CD14-positive monocyte (primary cell): Measurements from ENCODE around the gene PNMA6F. TPM values are rescaled to one million over a fixed set of nuclear protein-coding genes. Genes with fewer than 3 reads are reported as not detected.
"Not testable (repeated sequence)": the region's sequence is repeated elsewhere in the genome, so short reads cannot be mapped to it uniquely, and the experiment has no call there.

ENCODE experiments used
- DNase-seq, 3 donors: peaks; one replicate each; pipeline ENCODE4 v3.0.0-alpha.2; 2011 to 2022
- H2AFZ ChIP-seq: 2 replicates; pipeline ENCODE4 v1.6.0; 2012; ENCODE audit warnings: mild to moderate bottlenecking, low read depth, low read length, inconsistent platforms; ENCODE audit not compliant: insufficient read depth, poor library complexity, severe bottlenecking
- H3K27ac ChIP-seq, 2 donors: 1 replicate in 1 of 2; 2 replicates in 1 of 2; pipeline ENCODE4 v1.5.1; 2012 to 2013; ENCODE audit warnings: low read length in 2 of 2, control low read depth in 1 of 2, inconsistent platforms in 1 of 2, low read depth in 1 of 2, mild to moderate bottlenecking in 1 of 2
- H3K27me3 ChIP-seq, 2 donors: one replicate each; pipeline versions ENCODE4 v1.6.0 to v1.6.1; 2011 to 2013; ENCODE audit warnings: low read length in 2 of 2; ENCODE audit not compliant: control insufficient read depth in 2 of 2, insufficient read depth in 2 of 2
- H3K36me3 ChIP-seq, 2 donors: replicated peaks in 1 of 2; 1 replicate in 1 of 2; 2 replicates in 1 of 2; pipeline versions ENCODE4 v1.5.1 to v1.6.1; 2012 to 2013; ENCODE audit warnings: low read length in 2 of 2, control low read depth in 1 of 2, inconsistent platforms in 1 of 2, mild to moderate bottlenecking in 1 of 2; ENCODE audit not compliant: insufficient read depth in 2 of 2, control insufficient read depth in 1 of 2
- H3K4me1 ChIP-seq, 2 donors: 1 replicate in 1 of 2; 2 replicates in 1 of 2; pipeline versions ENCODE4 v1.5.1 to v1.6.1; 2012 to 2013; ENCODE audit warnings: low read length in 2 of 2, control low read depth in 1 of 2, inconsistent platforms in 1 of 2, mild to moderate bottlenecking in 1 of 2, moderate library complexity in 1 of 2; ENCODE audit not compliant: insufficient read depth in 2 of 2, control insufficient read depth in 1 of 2
- H3K4me2 ChIP-seq: replicated peaks from 2 replicates; pipeline ENCODE3; 2012; ENCODE audit warnings: low read length, moderate library complexity, mild to moderate bottlenecking; ENCODE audit not compliant: poor library complexity, severe bottlenecking; ENCODE audit errors: extremely low read depth
- H3K4me3 ChIP-seq, 3 experiments: fragments of 200-600 bp in 1 of 3; sonication (generic) in 1 of 3; replicated peaks in 1 of 3; 1 replicate in 2 of 3; 2 replicates in 1 of 3; pipeline ENCODE4 v1.5.1; 2011 to 2013; ENCODE audit warnings: low read length in 3 of 3, mild to moderate bottlenecking in 3 of 3, control low read depth in 2 of 3, low read depth in 2 of 3, inconsistent platforms in 1 of 3, moderate library complexity in 1 of 3
- H3K79me2 ChIP-seq: 2 replicates; pipeline ENCODE4 v1.6.0; 2012; ENCODE audit warnings: mild to moderate bottlenecking, control low read depth, inconsistent platforms, low read length, moderate library complexity; ENCODE audit not compliant: insufficient read depth
- H3K9ac ChIP-seq: 2 replicates; pipeline ENCODE4 v1.6.0; 2017; ENCODE audit warnings: low read length, mild to moderate bottlenecking; ENCODE audit not compliant: insufficient read depth, poor library complexity, severe bottlenecking
- H3K9me3 ChIP-seq, 2 donors: replicated peaks in 1 of 2; 1 replicate in 1 of 2; 2 replicates in 1 of 2; pipeline versions ENCODE4 v1.5.1 to v1.6.1; 2012 to 2013; ENCODE audit warnings: low read length in 2 of 2, control low read depth in 1 of 2; ENCODE audit not compliant: control insufficient read depth in 1 of 2, insufficient read depth in 1 of 2
- H4K20me1 ChIP-seq: 2 replicates; pipeline ENCODE4 v1.6.0; 2012; ENCODE audit warnings: mild to moderate bottlenecking, low read length, control low read depth, moderate library complexity; ENCODE audit not compliant: insufficient read depth
- H3K27ac Mint-ChIP-seq, 7 donors: one replicate each; pipeline ENCODE4 v1.8.0; 2020; ENCODE audit warnings: mild to moderate bottlenecking in 7 of 7, mixed read lengths in 7 of 7, moderate library complexity in 6 of 7, inconsistent platforms in 2 of 7
- H3K27me3 Mint-ChIP-seq, 3 donors: one replicate each; pipeline ENCODE4 v1.8.0; 2021 to 2022; ENCODE audit warnings: low read depth in 3 of 3, mild to moderate bottlenecking in 3 of 3, mixed read lengths in 3 of 3, moderate library complexity in 3 of 3, inconsistent platforms in 1 of 3
- H3K36me3 Mint-ChIP-seq, 2 donors: one replicate each; pipeline ENCODE4 v1.8.0; 2020; ENCODE audit warnings: mixed read lengths in 2 of 2, inconsistent platforms in 1 of 2, mild to moderate bottlenecking in 1 of 2
- H3K4me1 Mint-ChIP-seq: one replicate; pipeline ENCODE4 v1.8.0; 2020; ENCODE audit warnings: mild to moderate bottlenecking, mixed read lengths
- H3K4me3 Mint-ChIP-seq, 2 donors: one replicate each; pipeline ENCODE4 v1.8.0; 2020; ENCODE audit warnings: mild to moderate bottlenecking in 2 of 2, mixed read lengths in 2 of 2, moderate library complexity in 1 of 2
- H3K9me3 Mint-ChIP-seq, 7 donors: one replicate each; pipeline ENCODE4 v1.8.0; 2020 to 2022; ENCODE audit warnings: mixed read lengths in 7 of 7, mild to moderate bottlenecking in 6 of 7, moderate library complexity in 6 of 7, inconsistent platforms in 2 of 7
- WGBS: methylation state at CpG from one replicate; pipeline ENCODE4 v1.1.5; 2013; ENCODE audit warnings: missing lambda C conversion rate; ENCODE audit not compliant: insufficient coverage; 5-methylcytosine and 5-hydroxymethylcytosine counted together
- intact Hi-C, 2 donors: fragments of 100-400 bp; cut with micrococcal nuclease; formaldehyde crosslinking; loops; one replicate each; pipeline versions ENCODE4 v1.15.0 to v1.15.1; 2023
- polyA plus RNA-seq, 3 donors: library from polyadenylated mRNA; depleted of rRNA in 1 of 3; unstranded in 2 of 3; stranded (reverse) in 1 of 3; fragments of 300-500 nt in 2 of 3; fragments of >200 nt in 1 of 3; fragmentation: Illumina TruSeq in 2 of 3; gene quantifications; 1 replicate in 2 of 3; 2 replicates in 1 of 3; pipeline ENCODE4 v1.2.3, GENCODE V29; 2012 to 2021
- TF ChIP-seq, protein P1 (sequence below): fragments of 200-600 bp; IDR thresholded peaks from one replicate; pipeline ENCODE4 v1.8.0; 2022; ENCODE audit warnings: antibody characterized with exemption, mild to moderate bottlenecking

Gene PNMA6F
- polyA plus RNA-seq, 3 donors, result not detected

DNA sequence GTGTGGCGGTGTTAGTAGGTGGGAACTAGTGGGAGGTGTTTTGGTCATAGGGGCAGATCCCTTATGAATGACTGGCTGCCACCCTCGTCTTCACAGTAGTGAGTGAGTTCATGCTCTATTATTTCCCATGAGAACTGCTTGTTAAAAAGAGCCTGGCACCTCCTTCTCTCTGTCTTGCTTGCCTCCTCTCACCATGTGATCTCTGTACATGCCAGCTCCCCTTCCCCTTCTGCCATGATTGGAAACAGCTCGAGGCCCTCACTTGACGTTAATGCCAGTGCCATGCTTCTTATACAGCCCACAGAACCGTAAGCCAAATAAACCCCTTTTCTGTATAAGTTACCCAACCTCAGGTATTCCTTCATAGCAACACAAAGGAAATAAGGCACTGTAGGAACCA lies 21.7 kb downstream of the PNMA6F start:
- no peak overlapping the region for H3K4me3 Mint-ChIP-seq
- peaks cover 13 to 39% (median 35%) of the 10 kb centered on the region in 3 donors for H3K27me3 Mint-ChIP-seq
- no peak overlapping the region for H3K4me2 ChIP-seq
- no peak overlapping the region for H3K9ac ChIP-seq
- no peak overlapping the region for H3K27ac Mint-ChIP-seq
- no peaks in the 10 kb centered on the region for H3K9me3 ChIP-seq
- intact Hi-C loops, result no loop called here
- no CpG with 5 or more reads among the region's 5 CpGs for WGBS
- H3K4me3 ChIP-seq, result no peak overlapping the region
- no peak overlapping the region for H3K27ac ChIP-seq
- no peaks in the 10 kb centered on the region for H3K36me3 ChIP-seq
- TF ChIP-seq, protein P1, sequence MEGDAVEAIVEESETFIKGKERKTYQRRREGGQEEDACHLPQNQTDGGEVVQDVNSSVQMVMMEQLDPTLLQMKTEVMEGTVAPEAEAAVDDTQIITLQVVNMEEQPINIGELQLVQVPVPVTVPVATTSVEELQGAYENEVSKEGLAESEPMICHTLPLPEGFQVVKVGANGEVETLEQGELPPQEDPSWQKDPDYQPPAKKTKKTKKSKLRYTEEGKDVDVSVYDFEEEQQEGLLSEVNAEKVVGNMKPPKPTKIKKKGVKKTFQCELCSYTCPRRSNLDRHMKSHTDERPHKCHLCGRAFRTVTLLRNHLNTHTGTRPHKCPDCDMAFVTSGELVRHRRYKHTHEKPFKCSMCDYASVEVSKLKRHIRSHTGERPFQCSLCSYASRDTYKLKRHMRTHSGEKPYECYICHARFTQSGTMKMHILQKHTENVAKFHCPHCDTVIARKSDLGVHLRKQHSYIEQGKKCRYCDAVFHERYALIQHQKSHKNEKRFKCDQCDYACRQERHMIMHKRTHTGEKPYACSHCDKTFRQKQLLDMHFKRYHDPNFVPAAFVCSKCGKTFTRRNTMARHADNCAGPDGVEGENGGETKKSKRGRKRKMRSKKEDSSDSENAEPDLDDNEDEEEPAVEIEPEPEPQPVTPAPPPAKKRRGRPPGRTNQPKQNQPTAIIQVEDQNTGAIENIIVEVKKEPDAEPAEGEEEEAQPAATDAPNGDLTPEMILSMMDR, result no peak
- peaks cover 0 to 5% (median 0%) of the 10 kb centered on the region in 7 donors for H3K9me3 Mint-ChIP-seq
- no peaks in the 10 kb centered on the region for H3K79me2 ChIP-seq
- H4K20me1 ChIP-seq, result no peaks in the 10 kb centered on the region
- H3K27me3 ChIP-seq, result peaks cover 6 to 35% of the 10 kb centered on the region in 2 donors
- H3K4me1 ChIP-seq, result no peaks in the 10 kb centered on the region
- H3K4me1 Mint-ChIP-seq, result no peaks in the 10 kb centered on the region
- no peak overlapping the region for H2AFZ ChIP-seq
- no peaks in the 10 kb centered on the region for H3K36me3 Mint-ChIP-seq
- no peak for DNase-seq

DNA sequence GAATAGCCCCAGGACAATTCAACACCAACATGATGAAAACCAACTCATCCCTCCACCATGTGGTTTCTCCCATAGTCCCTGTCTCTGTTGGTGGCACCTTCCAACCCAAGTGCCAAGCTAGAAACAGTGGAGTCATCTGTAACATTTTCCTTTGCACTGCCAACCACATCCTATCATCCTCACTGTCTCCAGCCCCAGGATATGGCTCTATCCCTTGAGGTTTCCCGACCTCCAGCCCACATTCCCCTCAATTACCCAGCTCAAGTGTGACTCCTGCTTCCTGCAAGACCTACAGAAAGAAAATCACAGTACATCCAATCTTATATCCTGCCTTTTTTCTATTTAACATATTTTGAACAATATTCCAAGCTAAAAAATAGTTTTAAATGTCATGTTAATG lies 24.2 kb downstream of the PNMA6F start:
- TF ChIP-seq, protein P1, result no peak
- Mint-ChIP-seq H3K4me1 (peaks cover 7% of the 10 kb centered on the region), H3K27ac (peak overlapping the region in 1 of 7 donors; percentile 26), H3K9me3 (peaks cover 0 to 9% (median 0%) of the 10 kb centered on the region in 7 donors), H3K27me3 (peaks cover 4 to 26% (median 22%) of the 10 kb centered on the region in 3 donors), H3K4me3 (no peak overlapping the region), H3K36me3 (no peaks in the 10 kb centered on the region)
- Histone ChIP-seq H3K4me3 (no peak overlapping the region), H3K27ac (no peak overlapping the region), H3K9me3 (no peaks in the 10 kb centered on the region), H3K36me3 (no peaks in the 10 kb centered on the region), H3K4me2 (no peak overlapping the region), H3K9ac (no peak overlapping the region), H3K27me3 (peaks cover 6 to 18% of the 10 kb centered on the region in 2 donors), H3K4me1 (no peaks in the 10 kb centered on the region), H2AFZ (no peak overlapping the region), H3K79me2 (no peaks in the 10 kb centered on the region), H4K20me1 (no peaks in the 10 kb centered on the region)
- WGBS, result 100% methylated on average over 1 of the region's 1 CpG
- no peak for DNase-seq
- intact Hi-C loops, result no loop called here

DNA sequence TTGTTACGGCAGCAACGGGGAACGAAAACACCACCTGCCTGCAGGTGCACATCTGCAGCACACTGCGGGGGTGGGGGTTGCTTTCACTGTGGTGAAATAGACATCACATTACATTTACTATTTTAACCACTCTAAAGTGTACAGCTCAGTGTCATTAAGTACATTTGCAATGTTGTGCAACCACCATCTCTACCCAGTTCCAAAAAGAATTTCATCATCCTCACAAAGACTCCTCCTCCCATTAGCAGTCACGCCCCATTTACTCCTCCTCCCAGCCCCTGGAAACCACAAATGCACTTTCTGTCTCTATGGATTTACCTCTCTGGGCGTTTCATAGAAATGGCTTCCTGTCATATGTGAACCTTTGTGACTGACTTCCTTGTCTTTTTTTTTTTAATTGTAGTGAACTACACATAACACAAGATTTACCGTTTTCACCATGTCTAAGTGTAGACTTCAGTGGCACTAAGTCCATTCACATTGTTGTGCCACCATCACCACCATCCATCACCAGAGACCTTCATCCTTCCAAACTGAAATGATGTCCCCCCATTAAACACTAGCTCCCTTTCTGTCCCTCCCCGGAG lies 28.0 kb downstream of the PNMA6F start:
- H3K36me3 ChIP-seq, H3K9me3 ChIP-seq, H3K4me2 ChIP-seq, intact Hi-C loops, H4K20me1 ChIP-seq, H3K79me2 ChIP-seq, DNase-seq, H3K27ac ChIP-seq, H3K4me1 ChIP-seq, H3K36me3 Mint-ChIP-seq, H3K4me3 ChIP-seq, H3K9me3 Mint-ChIP-seq, H3K9ac ChIP-seq, H2AFZ ChIP-seq, H3K4me1 Mint-ChIP-seq, H3K27me3 ChIP-seq, H3K4me3 Mint-ChIP-seq: not testable (repeated sequence)
- Mint-ChIP-seq H3K27ac (peak overlapping the region in 3 of 7 donors; percentile 2 to 69 (median 64)), H3K27me3 (peaks cover 0 to 11% (median 8%) of the 10 kb centered on the region in 3 donors)
- WGBS, result 0% methylated on average over 1 of the region's 8 CpGs
